ENCODE data around the gene MPV17L2.

Gene MPV17L2

DNA sequence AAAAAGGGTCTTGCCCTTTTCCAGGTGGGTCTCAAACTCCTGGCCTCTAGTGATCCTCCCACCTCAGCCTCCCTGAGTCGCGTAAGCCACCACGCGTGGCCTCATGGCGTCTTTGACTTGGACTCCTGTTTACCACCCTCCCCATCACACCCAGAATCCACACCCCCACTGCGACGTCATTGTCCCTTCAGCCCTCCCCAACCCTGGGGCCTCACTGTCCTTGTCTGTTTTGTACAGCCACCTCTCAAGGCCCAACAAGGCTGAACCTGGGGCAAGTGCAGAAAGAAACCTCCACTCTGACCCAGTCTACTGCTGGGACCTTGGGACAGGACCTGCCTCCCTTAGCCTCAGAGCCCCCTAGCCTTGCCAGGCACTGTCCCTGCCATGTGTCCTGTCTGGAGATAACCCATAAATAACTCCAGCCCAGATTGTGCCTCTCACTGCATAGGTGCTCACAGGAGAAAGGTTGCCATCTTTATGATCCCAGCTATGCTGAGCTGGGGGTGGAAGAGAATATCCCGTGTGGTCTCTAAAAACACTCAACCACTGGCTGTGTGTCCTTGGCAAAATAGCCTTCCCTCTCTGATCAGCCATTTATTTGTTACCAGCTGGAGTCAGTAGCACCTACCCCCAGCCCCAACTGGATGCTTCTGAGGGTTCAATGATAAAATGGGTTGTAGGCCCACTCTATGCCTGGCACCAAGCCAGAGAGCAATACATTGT lies 21.3 kb upstream of the MPV17L2 start:
- Histone ChIP-seq H3K4me1 (ENCODE audit: control insufficient read depth, insufficient read depth, low read length, poor library complexity, severe bottlenecking) (peaks cover 4% of the 10 kb centered on the region), H3K9me3 (ENCODE audit: control insufficient read depth, low read length) (no peaks in the 10 kb centered on the region), H3K36me3 (ENCODE audit: control insufficient read depth, insufficient read depth, low read length) (no peaks in the 10 kb centered on the region), H3K4me3 (ENCODE audit: insufficient read depth, low read depth, low read length, poor library complexity, severe bottlenecking) (no peak overlapping the region), H3K27ac (ENCODE audit: insufficient read depth, low read length, poor library complexity, severe bottlenecking) (no peak overlapping the region), H3K27me3 (replicated peaks; ENCODE audit: control insufficient read depth, insufficient read depth, low read length, poor library complexity, severe bottlenecking) (no peaks in the 10 kb centered on the region)
- no peak for DNase-seq

DNA sequence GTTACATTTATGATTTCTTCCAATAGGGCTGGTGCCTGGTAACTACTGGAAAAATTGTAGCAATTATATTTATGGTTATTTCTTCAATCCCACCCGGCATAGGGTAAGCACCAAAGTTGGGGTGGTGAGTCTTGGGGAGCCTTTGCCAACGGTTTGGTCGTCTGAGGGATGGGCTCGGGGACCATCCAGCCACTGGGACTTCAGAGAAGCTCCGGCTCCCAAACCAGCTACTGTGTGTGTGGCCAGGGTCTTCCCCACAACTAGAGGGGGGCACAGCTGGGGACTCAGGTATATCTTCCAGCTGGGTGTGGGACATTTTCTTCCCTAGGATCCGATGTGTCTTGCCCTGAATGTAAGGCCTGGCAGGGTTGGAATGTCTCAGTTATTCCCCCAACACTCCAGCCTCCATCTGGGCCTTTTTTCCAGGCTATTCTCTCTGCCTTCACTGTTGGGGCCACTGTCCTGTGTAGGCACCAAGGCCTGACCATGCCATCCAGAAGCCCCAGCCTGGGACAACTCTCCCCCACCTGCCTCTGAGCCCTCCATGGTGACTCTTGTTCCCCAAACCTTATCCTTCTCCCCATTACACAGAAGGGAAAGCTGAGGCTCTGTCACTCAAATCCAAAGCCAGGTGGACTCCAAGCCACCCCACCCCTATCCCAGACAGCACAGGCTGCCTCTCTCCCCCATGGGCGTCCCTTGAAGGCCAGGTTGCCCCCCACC lies 20.5 kb upstream of the MPV17L2 start:
- no peak for DNase-seq
- Histone ChIP-seq H3K4me3 (ENCODE audit: insufficient read depth, low read depth, low read length, poor library complexity, severe bottlenecking) (no peak overlapping the region), H3K9me3 (ENCODE audit: control insufficient read depth, low read length) (no peaks in the 10 kb centered on the region), H3K27me3 (replicated peaks; ENCODE audit: control insufficient read depth, insufficient read depth, low read length, poor library complexity, severe bottlenecking) (no peaks in the 10 kb centered on the region), H3K36me3 (ENCODE audit: control insufficient read depth, insufficient read depth, low read length) (no peaks in the 10 kb centered on the region), H3K4me1 (ENCODE audit: control insufficient read depth, insufficient read depth, low read length, poor library complexity, severe bottlenecking) (peaks cover 4% of the 10 kb centered on the region), H3K27ac (ENCODE audit: insufficient read depth, low read length, poor library complexity, severe bottlenecking) (no peak overlapping the region)

DNA sequence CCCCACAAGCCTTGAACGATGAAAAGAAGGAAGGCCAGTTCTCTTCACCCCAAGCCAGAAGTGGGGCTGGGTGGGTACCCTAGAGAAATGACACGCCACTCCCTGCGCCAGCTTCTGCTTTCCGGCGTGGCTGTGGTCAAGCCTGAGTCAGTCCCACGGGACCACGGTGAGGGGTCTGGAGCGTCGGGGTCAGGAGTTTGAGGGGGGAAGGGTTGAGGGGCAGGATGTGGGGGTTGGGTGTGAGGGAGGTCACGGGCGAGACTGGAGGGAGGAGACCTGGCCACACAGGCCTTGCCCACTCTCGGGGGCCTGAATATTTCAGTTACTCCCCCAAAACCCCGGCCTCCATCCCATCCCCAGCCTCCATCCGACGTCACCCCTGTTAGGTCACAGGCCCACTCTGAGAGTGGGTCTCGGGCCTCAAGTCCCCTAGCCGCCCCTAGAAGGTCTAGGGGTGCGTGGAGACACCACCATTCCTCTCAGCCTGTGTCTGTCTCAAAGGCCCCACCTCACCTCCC lies 19.9 kb upstream of the MPV17L2 start:
- Histone ChIP-seq H3K4me3 (ENCODE audit: insufficient read depth, low read depth, low read length, poor library complexity, severe bottlenecking) (peak overlapping the region; percentile 81), H3K36me3 (ENCODE audit: control insufficient read depth, insufficient read depth, low read length) (no peaks in the 10 kb centered on the region), H3K27me3 (replicated peaks; ENCODE audit: control insufficient read depth, insufficient read depth, low read length, poor library complexity, severe bottlenecking) (no peaks in the 10 kb centered on the region), H3K27ac (ENCODE audit: insufficient read depth, low read length, poor library complexity, severe bottlenecking) (peak overlapping the region; percentile 50), H3K9me3 (ENCODE audit: control insufficient read depth, low read length) (no peaks in the 10 kb centered on the region), H3K4me1 (ENCODE audit: control insufficient read depth, insufficient read depth, low read length, poor library complexity, severe bottlenecking) (peaks cover 4% of the 10 kb centered on the region)
- DNase-seq = no peak

DNA sequence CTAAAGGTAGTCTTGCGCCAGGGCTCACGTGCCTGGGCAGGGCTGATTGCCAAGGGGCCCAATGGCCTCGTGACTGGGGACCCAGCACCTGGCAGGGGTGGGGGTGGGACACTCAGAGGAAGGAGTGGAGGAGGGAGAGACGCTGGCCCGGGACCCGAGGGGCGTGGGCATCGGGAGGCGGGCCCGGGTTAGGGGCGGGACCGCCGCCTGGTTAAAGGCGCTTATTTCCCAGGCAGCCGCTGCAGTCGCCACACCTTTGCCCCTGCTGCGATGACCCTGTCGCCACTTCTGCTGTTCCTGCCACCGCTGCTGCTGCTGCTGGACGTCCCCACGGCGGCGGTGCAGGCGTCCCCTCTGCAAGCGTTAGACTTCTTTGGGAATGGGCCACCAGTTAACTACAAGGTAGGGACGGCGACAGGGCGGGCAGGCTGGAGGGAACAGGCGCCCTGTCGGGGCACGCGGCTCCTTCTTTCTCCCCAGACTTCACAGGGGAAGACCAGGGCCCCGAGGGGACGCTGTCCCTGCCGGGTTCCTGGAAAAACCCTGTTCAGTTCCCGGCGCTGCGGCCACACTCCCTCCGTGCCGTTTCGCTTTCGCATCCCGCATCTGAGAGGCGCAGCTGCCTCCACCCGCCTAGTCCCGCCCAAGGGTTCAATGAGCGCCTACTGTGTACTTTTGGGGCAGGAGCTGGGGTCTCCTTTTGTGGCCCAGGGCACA lies 19.3 kb upstream of the MPV17L2 start, which contains the start of gene IFI30:
Gene IFI30 (plus strand): TSS at position 242 of the 717 bp plus-strand sequence. CDS start 29 bp downstream, at position 271.
- Histone ChIP-seq H3K36me3 (ENCODE audit: control insufficient read depth, insufficient read depth, low read length) (no peaks in the 10 kb centered on the region), H3K27me3 (replicated peaks; ENCODE audit: control insufficient read depth, insufficient read depth, low read length, poor library complexity, severe bottlenecking) (no peaks in the 10 kb centered on the region), H3K27ac (ENCODE audit: insufficient read depth, low read length, poor library complexity, severe bottlenecking) (peak within 1 kb of the TSS; percentile 50), H3K4me1 (ENCODE audit: control insufficient read depth, insufficient read depth, low read length, poor library complexity, severe bottlenecking) (peaks cover 4% of the 10 kb centered on the region), H3K9me3 (ENCODE audit: control insufficient read depth, low read length) (no peaks in the 10 kb centered on the region), H3K4me3 (ENCODE audit: insufficient read depth, low read depth, low read length, poor library complexity, severe bottlenecking) (peak within 1 kb of the TSS; percentile 81)
- DNase-seq = peak; percentile 34 to 50 (median 43)

DNA sequence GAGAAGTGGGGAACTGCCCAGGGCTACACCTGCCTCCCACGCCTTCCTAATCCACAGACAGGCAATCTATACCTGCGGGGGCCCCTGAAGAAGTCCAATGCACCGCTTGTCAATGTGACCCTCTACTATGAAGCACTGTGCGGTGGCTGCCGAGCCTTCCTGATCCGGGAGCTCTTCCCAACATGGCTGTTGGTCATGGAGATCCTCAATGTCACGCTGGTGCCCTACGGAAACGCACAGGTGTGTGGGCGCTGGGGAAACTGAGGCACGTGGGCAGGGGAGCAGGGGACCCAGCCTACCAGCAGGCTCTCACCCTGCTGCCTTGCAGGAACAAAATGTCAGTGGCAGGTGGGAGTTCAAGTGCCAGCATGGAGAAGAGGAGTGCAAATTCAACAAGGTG lies 18.0 kb upstream of the MPV17L2 start:
- peaks cover 4% of the 10 kb centered on the region for H3K4me1 ChIP-seq (ENCODE audit: control insufficient read depth, insufficient read depth, low read length, poor library complexity, severe bottlenecking)
- H3K9me3 ChIP-seq (ENCODE audit: control insufficient read depth, low read length) = no peaks in the 10 kb centered on the region
- H3K27me3 ChIP-seq (replicated peaks; ENCODE audit: control insufficient read depth, insufficient read depth, low read length, poor library complexity, severe bottlenecking) = no peaks in the 10 kb centered on the region
- no peak overlapping the region for H3K27ac ChIP-seq (ENCODE audit: insufficient read depth, low read length, poor library complexity, severe bottlenecking)
- H3K36me3 ChIP-seq (ENCODE audit: control insufficient read depth, insufficient read depth, low read length) = no peaks in the 10 kb centered on the region
- no peak overlapping the region for H3K4me3 ChIP-seq (ENCODE audit: insufficient read depth, low read depth, low read length, poor library complexity, severe bottlenecking)
- no peak for DNase-seq

DNA sequence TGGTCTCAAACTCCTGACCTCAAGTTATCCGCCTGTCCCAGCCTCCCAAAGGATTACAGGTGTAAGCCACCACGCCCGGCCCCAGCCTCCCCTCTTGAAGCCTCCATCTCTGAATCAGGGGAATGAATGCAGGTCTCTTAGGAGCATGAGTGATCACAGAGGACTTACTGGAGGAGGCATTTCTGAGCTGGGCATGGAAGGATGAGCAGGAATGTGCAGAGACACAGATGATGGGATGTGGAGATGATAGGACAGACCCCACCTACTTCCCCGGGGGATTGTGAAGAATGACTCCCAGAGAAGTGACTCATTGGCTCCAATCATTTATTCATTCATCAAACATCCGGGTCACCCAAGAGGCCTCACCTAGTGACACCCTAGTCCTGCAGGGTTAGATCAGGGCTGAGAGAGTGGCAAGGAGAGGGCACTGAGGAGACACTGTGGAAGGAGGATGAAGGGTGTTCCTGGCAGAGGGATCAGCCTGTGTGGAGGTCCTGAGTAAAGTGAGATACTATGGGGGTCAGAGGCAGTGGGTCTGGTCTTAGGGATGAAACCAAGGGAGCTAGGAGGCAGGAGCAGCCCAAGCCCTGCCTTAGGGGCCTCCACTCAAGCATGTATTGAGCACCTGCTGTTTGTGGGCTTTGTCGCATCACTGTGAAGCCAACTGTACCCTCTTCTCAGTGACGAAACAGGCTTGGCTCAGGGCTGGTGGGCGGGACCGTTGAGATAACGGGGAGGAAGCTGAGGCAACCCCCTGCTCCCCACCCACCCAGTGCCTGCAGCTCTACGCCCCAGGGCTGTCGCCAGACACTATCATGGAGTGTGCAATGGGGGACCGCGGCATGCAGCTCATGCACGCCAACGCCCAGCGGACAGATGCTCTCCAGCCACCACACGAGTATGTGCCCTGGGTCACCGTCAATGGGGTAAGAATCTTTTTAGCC lies 16.4 kb upstream of the MPV17L2 start:
- H3K4me3 ChIP-seq (ENCODE audit: insufficient read depth, low read depth, low read length, poor library complexity, severe bottlenecking) = no peak overlapping the region
- DNase-seq = no peak
- no peaks in the 10 kb centered on the region for H3K9me3 ChIP-seq (ENCODE audit: control insufficient read depth, low read length)
- H3K27ac ChIP-seq (ENCODE audit: insufficient read depth, low read length, poor library complexity, severe bottlenecking) = no peak overlapping the region
- peaks cover 4% of the 10 kb centered on the region for H3K4me1 ChIP-seq (ENCODE audit: control insufficient read depth, insufficient read depth, low read length, poor library complexity, severe bottlenecking)
- no peaks in the 10 kb centered on the region for H3K27me3 ChIP-seq (replicated peaks; ENCODE audit: control insufficient read depth, insufficient read depth, low read length, poor library complexity, severe bottlenecking)
- no peaks in the 10 kb centered on the region for H3K36me3 ChIP-seq (ENCODE audit: control insufficient read depth, insufficient read depth, low read length)

DNA sequence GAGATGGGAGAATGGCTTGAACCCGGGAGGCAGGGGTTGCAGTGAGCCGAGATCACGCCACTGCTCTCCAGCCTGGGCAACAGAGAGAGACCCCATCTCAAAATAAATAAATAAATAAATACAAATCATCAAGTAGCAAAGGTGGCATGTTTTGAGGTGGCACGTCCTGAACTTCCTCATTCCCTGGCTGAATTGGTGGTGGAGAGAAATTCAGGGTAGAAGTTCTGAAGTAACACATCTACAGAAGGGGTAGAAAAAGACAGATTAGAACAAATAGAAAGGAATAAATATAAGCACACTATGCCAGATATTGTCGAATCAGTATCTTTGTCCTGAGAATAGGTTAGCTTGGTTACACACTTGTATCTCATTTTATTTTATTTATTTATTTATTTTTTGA lies 13.1 kb upstream of the MPV17L2 start:
- DNase-seq = no peak
- H3K4me1 ChIP-seq (ENCODE audit: control insufficient read depth, insufficient read depth, low read length, poor library complexity, severe bottlenecking) = no peaks in the 10 kb centered on the region
- no peak overlapping the region for H3K27ac ChIP-seq (ENCODE audit: insufficient read depth, low read length, poor library complexity, severe bottlenecking)

DNA sequence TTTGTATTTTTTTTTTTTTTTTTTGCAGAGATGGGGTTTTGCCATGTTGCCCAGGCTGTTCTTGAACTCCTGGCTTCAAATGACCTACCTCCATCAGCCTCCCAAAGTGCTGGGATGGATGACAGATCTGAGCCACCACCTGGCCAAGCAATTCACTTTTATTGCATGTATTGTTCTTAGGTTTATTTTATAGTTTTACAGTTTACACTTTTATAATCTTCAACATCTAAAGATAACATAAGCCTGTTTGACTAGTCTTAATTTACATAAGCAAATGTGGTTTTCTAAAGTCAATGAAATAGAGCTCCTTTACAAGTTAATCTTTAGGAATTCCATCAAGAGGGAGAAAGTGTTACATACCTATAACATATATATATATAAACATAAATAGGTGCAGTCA lies 9.5 kb upstream of the MPV17L2 start:
- H3K9me3 ChIP-seq (ENCODE audit: control insufficient read depth, low read length) = no peaks in the 10 kb centered on the region
- H3K36me3 ChIP-seq (ENCODE audit: control insufficient read depth, insufficient read depth, low read length) = no peaks in the 10 kb centered on the region
- no peak overlapping the region for H3K27ac ChIP-seq (ENCODE audit: insufficient read depth, low read length, poor library complexity, severe bottlenecking)
- H3K4me3 ChIP-seq (ENCODE audit: insufficient read depth, low read depth, low read length, poor library complexity, severe bottlenecking) = no peak overlapping the region
- no peak for DNase-seq
- H3K27me3 ChIP-seq (replicated peaks; ENCODE audit: control insufficient read depth, insufficient read depth, low read length, poor library complexity, severe bottlenecking) = no peaks in the 10 kb centered on the region
- H3K4me1 ChIP-seq (ENCODE audit: control insufficient read depth, insufficient read depth, low read length, poor library complexity, severe bottlenecking) = no peaks in the 10 kb centered on the region

More for the DNA sequence above, 13.1 kb upstream of the MPV17L2 start:
- no peak overlapping the region for H3K4me3 ChIP-seq (ENCODE audit: insufficient read depth, low read depth, low read length, poor library complexity, severe bottlenecking)
- no peaks in the 10 kb centered on the region for H3K36me3 ChIP-seq (ENCODE audit: control insufficient read depth, insufficient read depth, low read length)
- no peaks in the 10 kb centered on the region for H3K9me3 ChIP-seq (ENCODE audit: control insufficient read depth, low read length)
- no peaks in the 10 kb centered on the region for H3K27me3 ChIP-seq (replicated peaks; ENCODE audit: control insufficient read depth, insufficient read depth, low read length, poor library complexity, severe bottlenecking)

DNA sequence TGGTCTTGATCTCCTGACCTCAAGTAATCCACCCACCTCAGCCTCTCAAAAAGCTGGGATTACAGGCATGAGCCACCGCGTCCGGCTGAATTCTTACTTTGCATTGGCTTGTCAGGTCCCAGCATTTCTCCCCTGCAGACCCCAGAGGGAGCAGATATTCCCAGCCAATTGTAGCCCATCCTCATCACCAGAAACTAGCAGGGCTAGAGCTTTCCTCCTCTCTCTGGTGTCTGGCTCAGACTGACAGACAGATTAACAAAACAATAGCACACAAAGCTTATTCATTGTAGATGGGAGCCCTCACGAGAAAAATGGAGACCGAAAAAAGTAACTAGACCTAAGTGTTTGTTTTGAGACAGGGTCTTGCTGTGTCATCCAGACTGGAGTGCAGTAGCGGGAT lies 7.5 kb upstream of the MPV17L2 start:
- no peaks in the 10 kb centered on the region for H3K4me1 ChIP-seq (ENCODE audit: control insufficient read depth, insufficient read depth, low read length, poor library complexity, severe bottlenecking)
- no peak for DNase-seq
- H3K4me3 ChIP-seq (ENCODE audit: insufficient read depth, low read depth, low read length, poor library complexity, severe bottlenecking) = no peak overlapping the region
- no peaks in the 10 kb centered on the region for H3K27me3 ChIP-seq (replicated peaks; ENCODE audit: control insufficient read depth, insufficient read depth, low read length, poor library complexity, severe bottlenecking)
- no peaks in the 10 kb centered on the region for H3K36me3 ChIP-seq (ENCODE audit: control insufficient read depth, insufficient read depth, low read length)
- H3K27ac ChIP-seq (ENCODE audit: insufficient read depth, low read length, poor library complexity, severe bottlenecking) = no peak overlapping the region
- no peaks in the 10 kb centered on the region for H3K9me3 ChIP-seq (ENCODE audit: control insufficient read depth, low read length)

Measured in effector memory CD4-positive, alpha-beta T cell (primary cell).